ENCODE measurements around the gene LRRC32.
"Not testable (repeated sequence)": the region's sequence is repeated elsewhere in the genome, so short reads cannot be mapped to it uniquely, and the experiment has no call there.

GRCh38 chr11:76643711-76644110 is 26.8 kb downstream of the LRRC32 start:
- not testable (repeated sequence) for TF ChIP-seq EZH2 (IDR thresholded peaks at IDR 0.05; ENCODE audit: insufficient read depth, low read length); CTCF (IDR thresholded peaks at IDR 0.05; ENCODE audit: insufficient read depth, low read depth, low read length)

Data from astrocyte (in vitro differentiated cells and primary cell).